DMS79 treated with DMSO at 0.1 percent for 48 hours (cell line): ENCODE measurements around the gene HS2ST1.
"Not testable (repeated sequence)": the region's sequence is repeated elsewhere in the genome, so short reads cannot be mapped to it uniquely, and the experiment has no call there.

Experiments
- DNase-seq: peaks from one replicate; lab custom pipeline; 2025; lab: John Stamatoyannopoulos, UW

The HS2ST1 gene

GRCh38 chr1:86914601-86914997 lies at the start of gene HS2ST1:
Gene HS2ST1 (plus strand): TSS chr1:86914635.
- DNase-seq: no peak

- no peak for DNase-seq
Measured at GRCh38 chr1:86865973-86866637, 48.3 kb upstream of the HS2ST1 start.

DNA sequence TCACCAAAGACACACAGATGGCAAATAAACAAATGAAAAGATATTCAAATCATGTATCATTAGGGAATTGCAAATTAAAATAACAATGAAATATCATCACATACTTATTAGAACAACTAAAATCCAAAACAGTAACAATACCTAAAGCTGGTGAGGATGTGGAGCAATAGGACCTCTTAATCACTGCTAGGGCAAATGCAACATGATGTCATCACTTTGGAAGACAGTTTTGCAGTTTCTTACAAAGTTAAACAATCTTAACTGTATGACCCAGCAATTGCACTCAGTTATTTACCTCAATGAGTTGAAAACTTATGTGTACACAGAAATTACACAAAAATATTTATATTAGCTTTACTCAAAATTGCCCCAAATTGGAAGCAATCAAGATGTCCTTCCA lies 47.8 kb upstream of the HS2ST1 start:
- DNase-seq: no peak

DNA sequence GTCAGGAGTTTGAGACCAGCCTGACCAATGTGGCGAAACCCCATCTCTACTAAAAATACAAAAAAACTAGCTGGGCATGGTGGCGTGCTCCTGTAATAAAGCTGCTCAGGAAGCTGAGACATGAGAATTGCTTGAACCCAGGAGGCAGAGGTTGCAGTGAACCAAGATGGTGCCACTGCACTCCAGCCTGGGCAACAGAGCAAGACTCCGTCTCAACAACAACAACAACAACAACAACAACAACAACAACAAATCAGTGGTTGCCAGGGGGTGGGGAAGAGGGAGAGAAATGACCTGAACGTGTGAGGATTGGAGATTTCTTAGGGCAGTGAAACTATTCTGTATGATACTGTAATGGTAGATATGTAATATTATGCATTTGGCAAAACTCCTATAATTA lies 47.2 kb upstream of the HS2ST1 start:
- not testable (repeated sequence) for DNase-seq

DNA sequence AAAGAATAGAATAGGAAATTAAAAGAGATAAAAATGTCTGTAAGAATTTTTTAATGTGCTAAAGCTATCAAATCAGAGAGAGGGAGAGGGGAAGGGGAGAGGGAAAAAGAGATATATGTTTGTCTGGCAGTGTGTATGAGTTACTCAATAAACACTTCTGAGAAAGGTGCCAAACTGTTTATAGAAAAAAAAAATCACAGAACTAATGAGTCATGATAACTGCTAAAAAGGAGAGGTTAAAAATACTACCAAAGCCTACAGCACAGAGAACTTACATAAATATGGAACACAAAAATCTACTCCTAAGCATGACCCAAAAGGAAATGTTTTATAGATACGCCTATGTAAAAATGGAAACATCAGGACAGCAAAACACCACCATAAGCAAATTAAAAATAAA lies 46.0 kb upstream of the HS2ST1 start:
- DNase-seq: no peak

DNA sequence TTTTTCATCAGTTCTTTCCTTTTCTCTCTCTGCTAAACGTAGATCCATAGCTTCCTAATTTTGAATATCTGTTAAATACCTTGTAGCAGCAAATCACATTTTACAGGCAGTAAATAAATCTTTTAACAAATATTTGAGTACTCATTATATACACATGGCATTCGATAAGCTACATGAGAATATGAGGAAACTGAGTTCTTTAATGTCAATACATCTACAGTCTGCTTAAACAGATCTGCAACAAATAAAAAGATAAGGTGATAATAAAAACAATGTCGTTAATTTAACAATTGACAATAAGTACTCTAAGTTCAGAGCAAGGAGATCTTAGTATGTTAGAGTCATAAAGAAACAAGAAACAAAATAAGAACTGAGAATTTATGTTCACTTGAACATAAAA lies 43.4 kb upstream of the HS2ST1 start:
- DNase-seq: no peak

DNA sequence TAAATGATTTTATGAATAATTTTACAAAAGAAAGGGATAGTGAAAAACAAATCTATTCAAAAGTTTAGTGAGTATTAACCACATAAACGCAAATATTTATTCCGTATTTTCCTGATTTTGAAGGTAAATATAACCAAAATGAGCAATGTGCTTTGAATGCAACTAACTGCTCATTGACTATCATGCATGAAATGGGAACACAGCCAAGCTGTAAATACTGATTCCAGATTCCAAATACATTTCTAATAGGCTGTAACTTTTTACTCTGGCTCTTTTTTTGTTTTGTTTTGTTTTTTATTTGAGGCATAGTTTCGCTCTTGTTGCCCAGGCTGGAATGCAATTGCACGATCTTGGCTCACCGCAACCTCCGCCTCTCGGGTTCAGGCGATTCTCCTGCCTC lies 42.3 kb upstream of the HS2ST1 start:
- DNase-seq: no peak

DNA sequence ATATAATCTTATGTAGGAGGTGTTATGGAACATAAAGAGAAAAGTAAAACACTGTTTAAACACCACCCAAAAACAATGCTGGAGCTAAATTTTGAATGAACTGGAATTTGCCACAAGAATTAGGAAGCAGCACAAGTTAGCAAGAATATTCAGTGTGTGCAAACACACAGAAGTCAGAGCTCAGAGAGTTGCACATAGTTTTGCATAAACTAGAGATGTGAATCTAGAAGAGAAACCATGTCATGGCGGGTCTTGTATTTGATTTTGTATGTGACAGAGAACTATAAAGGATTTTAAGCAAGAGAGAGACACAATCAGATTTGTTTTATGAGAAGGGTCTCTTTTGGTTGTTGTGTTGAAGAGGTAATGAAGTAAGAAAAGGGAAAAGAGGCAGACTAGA lies 38.7 kb upstream of the HS2ST1 start:
- no peak for DNase-seq

GRCh38 chr1:86887479-86888162 lies 26.8 kb upstream of the HS2ST1 start:
- no peak for DNase-seq

GRCh38 chr1:86888327-86888726 lies 26.1 kb upstream of the HS2ST1 start:
- DNase-seq: no peak

DNA sequence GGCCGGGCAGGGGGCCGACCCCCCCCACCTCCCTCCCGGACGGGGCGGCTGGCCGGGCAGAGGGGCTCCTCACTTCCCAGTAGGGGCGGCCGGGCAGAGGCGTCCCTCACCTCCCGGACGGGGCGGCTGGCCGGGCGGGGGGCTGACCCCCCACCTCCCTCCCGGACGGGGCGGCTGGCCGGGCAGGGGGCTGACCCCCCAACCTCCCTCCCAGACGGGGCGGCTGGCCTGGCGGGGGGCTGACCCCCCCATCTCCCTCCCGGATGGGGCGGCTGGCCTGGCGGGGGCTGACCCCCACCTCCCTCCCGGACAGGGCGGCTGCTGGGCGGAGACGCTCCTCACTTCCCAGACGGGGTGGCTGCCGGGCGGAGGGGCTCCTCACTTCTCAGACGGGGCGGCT lies 15.0 kb upstream of the HS2ST1 start:
- not testable (repeated sequence) for DNase-seq

GRCh38 chr1:86905875-86906274 lies 8.6 kb upstream of the HS2ST1 start:
- no peak for DNase-seq

GRCh38 chr1:86906419-86906818 lies 8.0 kb upstream of the HS2ST1 start:
- no peak for DNase-seq

DNA sequence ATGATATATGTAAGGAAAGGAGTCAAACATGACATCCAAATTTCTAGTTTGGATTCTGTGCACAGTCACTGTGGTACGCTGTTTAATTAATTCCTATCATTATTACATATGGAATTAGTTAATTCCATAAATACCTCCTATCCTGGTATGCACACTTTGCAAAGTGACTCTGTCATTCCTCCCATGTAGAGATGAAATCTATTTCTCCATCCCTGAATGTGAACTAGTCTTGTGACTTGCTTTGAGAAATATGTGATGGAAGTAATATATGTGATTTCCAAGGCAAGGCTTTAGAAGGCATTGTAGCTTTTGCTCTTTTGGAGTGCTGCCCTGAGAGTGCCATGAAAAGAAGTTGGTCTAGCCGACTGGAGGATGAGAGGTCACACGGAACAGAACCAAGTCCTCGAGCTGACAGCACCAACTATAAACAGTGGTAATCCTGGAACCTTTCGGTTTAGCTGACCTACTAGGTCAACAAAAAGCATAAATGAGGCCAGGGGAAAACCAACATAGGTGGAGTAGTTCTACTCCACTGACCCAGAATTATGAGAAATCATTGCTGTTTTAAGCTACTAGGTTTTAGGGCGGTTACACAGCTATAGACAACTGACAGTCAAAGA lies 2.0 kb upstream of the HS2ST1 start:
- DNase-seq: no peak

GRCh38 chr1:86913399-86913895 lies 988 bp upstream of the HS2ST1 start:
- peak; percentile 79 for DNase-seq

GRCh38 chr1:86913896-86914600 lies 387 bp upstream of the HS2ST1 start, which contains the start of gene SELENOF:
Gene SELENOF (minus strand): TSS chr1:86914126. CDS start chr1:86914111, 15 bp downstream.
- DNase-seq: peak; percentile 99

DNA sequence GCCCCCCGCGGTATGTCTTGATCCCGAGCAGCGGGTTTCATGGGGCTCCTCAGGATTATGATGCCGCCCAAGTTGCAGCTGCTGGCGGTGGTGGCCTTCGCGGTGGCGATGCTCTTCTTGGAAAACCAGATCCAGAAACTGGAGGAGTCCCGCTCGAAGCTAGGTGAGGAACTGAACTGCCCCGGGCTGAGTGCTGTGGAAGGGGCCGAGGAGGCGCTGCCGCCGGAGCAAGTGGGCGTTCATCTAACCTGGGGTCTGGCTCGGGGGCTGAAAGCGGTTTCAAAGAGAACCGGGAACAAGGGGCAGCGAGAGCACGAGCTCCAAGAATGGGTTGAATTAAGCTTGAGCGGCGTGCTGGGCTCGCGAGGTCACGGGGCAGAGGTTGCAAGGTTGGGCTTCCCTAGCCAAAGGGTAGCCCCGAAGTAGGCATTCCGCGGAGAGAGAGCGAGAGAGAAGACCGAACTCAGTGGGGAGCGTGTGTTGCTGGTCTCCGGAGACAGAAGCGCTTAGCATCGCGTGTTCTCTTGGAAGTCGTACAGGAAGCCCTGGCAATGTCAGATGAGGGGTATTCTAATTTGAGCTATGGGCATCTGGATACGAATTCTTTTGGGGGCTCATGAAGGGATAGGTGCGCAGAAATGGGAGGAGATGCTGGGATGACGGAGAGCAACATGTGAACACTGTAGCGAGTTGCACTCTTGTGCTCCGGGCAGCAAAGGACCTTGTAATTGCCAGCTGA lies 732 bp downstream of the HS2ST1 start:
- DNase-seq: peak; percentile 68

GRCh38 chr1:86915737-86916235 lies 1.4 kb downstream of the HS2ST1 start:
- peak; percentile 34 for DNase-seq

DNA sequence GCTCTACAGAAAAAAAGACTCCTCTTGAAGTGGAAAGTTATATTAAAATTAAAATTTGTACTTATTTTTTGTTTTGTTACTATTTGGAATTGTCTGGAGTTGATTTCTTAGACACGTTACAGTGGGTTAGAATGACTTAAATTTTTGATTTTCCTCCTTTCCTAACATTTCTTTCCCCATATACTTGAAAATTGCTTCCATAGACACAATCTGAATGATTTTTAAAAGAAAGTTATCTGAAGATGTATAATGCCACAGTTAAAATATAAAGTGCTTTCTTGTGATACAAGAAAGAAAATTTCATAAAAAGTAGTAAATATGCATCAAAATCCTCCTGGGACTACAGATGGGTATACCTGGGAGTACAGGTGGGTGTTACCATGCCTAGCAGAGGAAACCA lies 2.3 kb downstream of the HS2ST1 start:
- DNase-seq: no peak

DNA sequence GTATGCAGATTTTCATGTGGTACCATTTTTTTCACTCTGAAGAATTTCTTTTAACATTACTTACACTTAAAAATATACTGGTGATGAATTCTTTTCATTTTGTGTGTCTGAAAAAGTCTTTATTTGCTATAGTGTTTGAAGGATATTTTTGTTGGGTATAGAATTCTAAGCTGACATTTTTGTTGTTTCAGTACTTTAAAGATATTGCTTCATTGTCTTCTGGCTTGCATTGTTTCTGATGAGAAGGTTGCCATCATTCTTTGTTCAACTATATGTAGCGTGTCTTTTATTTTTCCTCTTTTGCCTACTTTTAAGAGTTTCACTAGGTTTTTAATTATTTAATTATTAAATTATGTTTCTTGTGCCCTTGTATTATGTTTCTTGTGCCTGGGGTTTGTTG lies 8.0 kb downstream of the HS2ST1 start:
- DNase-seq: no peak

DNA sequence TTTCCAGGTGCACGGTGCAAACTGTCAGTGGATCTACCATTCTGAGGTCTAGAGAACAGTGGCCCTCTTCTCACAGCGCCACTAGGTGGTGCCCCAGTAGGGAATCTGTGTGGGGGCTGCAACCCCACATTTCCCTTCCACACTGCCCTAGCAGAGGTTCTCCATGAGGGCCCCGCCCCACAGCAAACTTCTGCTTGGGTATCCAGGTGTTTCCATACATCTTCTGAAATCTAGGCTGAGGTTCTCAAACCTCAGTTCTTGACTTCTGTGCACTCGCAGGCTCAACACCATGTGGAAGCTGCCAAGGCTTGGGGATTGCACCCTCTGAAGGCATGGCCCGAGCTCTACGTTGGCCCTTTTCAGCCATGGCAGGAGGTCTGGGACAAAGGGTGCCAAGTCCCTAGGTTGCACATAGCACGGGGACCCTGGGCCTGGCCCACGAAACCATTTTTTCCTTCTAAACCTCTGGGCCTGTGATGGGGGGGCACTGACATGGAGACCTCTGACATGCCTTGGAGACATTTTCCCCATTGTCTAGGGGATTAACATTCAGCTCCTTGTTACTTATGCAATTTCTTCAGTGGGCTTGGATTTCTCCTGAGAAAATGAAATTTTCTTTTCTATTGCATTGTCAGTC lies 10.0 kb downstream of the HS2ST1 start:
- DNase-seq: no peak
